GM12864 (cell line): ENCODE measurements around the gene WFS1.

Experiments
- DNase-seq: peaks from one replicate; pipeline ENCODE4 v3.0.0-alpha.2; 2011; ENCODE audit warnings: low read depth
- H3K4me3 ChIP-seq: 2 replicates; pipeline ENCODE4 v1.5.1; 2011; ENCODE audit warnings: mild to moderate bottlenecking, low read depth, low read length, control low read depth
- CTCF ChIP-seq: IDR thresholded peaks from 2 replicates; pipeline ENCODE4 v1.5.1; 2011; ENCODE audit warnings: low read depth, mild to moderate bottlenecking, moderate library complexity, low read length, control low read depth, inconsistent platforms; ENCODE audit errors: missing control alignments

Gene WFS1

GRCh38 chr4:6307891-6308290 lies 38.2 kb downstream of the WFS1 start:
- TF ChIP-seq CTCF = no peak
- H3K4me3 ChIP-seq = no peak overlapping the region
- no peak for DNase-seq

- no peak for TF ChIP-seq CTCF
- no peak overlapping the region for H3K4me3 ChIP-seq
- no peak for DNase-seq
Measured at GRCh38 chr4:6308899-6309643, 39.4 kb downstream of the WFS1 start.

- no peak overlapping the region for H3K4me3 ChIP-seq
- DNase-seq = no peak
- TF ChIP-seq CTCF = no peak
Measured at GRCh38 chr4:6309777-6310176, 40.1 kb downstream of the WFS1 start.

GRCh38 chr4:6313216-6313615 lies 43.6 kb downstream of the WFS1 start:
- TF ChIP-seq CTCF = no peak
- no peak for DNase-seq
- no peak overlapping the region for H3K4me3 ChIP-seq

GRCh38 chr4:6316461-6317003 lies 46.9 kb downstream of the WFS1 start:
- no peak for TF ChIP-seq CTCF
- DNase-seq = no peak
- H3K4me3 ChIP-seq = no peak overlapping the region

GRCh38 chr4:6318206-6318605 lies 48.6 kb downstream of the WFS1 start:
- no peak for TF ChIP-seq CTCF
- DNase-seq = no peak
- no peak overlapping the region for H3K4me3 ChIP-seq
